Islet precursor cell (in vitro differentiated cells): ENCODE results near the gene ABCF1.
A peak's percentile ranks its signal among the peaks of the same experiment; 100 is the strongest.
"Not testable (repeated sequence)": the region's sequence is repeated elsewhere in the genome, so short reads cannot be mapped to it uniquely, and the experiment has no call there.

Experiments used
- DNase-seq: peaks from one replicate; pipeline ENCODE4 v3.0.0-alpha.2; 2018

ABCF1 gene

DNA sequence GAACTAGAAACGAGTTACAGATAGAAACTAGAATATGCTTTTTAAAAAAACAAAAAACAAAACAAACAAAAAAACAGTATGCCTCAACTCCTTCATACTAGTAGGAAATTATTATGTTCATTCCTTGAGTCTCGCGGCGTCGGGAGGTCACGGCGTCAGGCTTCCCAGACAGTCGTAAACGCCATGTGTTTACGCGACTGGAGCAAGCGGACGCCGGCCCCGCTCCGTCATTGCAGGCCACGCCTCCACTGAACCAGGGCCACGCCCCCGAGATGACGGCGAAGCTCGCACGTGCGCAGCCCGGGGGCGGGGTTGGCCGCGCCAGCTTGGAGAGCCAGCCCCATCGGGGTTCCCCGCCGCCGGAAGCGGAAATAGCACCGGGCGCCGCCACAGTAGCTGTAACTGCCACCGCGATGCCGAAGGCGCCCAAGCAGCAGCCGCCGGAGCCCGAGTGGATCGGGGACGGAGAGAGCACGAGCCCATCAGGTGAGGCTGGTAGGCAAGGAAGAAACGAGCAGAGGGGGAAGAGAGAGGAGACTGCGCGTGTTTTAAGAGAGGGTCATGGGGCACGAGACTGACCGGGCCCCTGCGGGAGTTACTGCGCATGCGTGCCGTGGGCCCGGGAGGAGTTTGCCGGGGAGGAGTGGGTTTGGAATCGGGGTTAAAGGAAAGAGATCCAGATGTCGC lies at the start of gene ABCF1:
Gene ABCF1, plus strand, starts transcription at position 368 of the 687 bp plus-strand sequence. Its CDS starts 46 bp downstream, at position 414.
- DNase-seq: peak; percentile 99

- not testable (repeated sequence) for DNase-seq
Observed at GRCh38 chr6:30521952-30522351, 49.3 kb upstream of the ABCF1 start.

- not testable (repeated sequence) for DNase-seq
Observed at GRCh38 chr6:30526444-30526843, 44.8 kb upstream of the ABCF1 start.

DNA sequence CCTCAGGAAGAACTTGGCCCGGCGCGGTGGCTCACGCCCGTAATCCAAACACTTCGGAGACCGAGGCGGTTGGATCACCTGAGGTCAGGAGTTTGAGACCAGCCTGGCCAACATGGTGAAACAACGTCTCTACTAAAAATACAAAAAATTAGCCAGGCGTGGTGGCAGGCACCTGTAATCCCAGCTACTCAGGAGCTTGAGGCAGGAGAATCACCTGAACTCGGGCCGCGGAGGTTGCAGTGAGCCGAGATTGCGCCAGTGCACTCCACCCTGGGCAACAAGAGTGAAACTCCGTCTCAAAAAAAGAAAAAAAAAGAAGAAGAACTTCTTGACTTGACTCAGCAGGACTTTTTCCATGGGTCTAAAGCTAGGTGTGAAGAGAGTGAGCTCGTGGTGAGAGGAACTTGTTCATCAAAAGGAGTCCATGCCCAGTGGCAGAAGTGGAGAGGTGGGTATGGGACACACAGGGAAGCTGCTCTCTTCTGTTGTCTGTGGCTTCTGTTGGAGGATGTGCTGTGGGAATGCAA lies 41.8 kb upstream of the ABCF1 start:
- DNase-seq: not testable (repeated sequence)

DNA sequence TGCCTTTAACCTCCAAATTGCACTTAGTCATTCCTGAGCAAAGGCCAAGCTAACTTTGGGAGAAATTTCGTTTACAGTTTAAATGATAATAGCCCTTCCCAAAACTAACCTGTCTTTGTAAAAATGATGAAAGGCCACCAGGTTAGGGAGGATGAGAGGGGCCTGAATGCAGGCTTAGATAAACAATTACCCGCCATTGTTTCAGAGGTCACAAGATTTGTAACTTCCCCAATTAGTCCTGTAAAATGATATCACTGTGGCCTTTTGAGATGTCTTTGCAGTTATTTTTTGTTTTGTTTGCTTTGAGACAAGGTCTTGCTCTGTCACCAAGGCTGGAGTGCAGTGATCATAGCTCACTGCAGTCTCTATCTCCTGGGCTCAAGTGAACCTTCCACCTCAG lies 41.2 kb upstream of the ABCF1 start:
- no peak for DNase-seq

- no peak for DNase-seq
Observed at GRCh38 chr6:30533460-30534294, 37.6 kb upstream of the ABCF1 start.

DNA sequence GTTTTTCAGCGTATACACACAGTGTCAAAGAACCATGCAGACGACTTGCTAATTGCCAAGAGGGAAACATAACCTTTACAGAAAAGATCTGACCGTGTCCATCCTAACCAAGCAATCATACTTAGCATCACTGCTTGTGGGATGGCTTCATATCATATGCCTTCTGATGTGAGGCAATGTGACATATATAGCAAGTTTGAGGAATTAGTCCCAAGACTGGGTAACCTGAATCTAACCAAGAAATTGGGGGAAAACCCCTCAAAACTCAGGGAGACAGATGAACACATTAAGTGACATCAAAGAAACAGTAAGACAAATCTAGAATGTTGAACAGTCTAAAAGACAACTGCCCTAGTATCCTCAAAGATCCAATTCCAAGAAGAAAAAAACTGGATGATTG lies 33.3 kb upstream of the ABCF1 start:
- DNase-seq: no peak

- peak; percentile 89 for DNase-seq
Observed at GRCh38 chr6:30541515-30542403, 29.5 kb upstream of the ABCF1 start.

GRCh38 chr6:30542404-30542725 lies 28.9 kb upstream of the ABCF1 start:
- no peak for DNase-seq

GRCh38 chr6:30542915-30543314 lies 28.3 kb upstream of the ABCF1 start:
- no peak for DNase-seq

DNA sequence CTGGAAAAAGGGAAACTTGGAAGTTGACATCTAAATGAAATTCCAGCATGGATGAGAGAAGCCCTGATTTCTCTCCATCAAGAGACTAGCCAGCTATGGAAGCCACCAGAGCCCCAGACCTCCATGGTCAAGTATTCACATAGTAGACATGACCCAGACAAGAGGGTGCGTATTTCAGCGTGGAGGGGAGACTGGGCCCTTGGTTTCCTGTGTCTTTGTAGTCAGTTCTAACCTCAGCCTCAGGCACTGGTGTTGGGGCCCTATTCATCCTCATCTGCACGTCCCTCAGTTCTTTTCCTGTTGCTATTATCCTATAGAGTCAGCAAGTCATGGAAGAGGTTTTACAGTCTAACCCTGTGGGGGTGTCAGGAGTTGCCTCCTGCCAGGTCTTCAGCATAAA lies 27.4 kb upstream of the ABCF1 start:
- no peak for DNase-seq

- DNase-seq: no peak
Observed at GRCh38 chr6:30544666-30545272, 26.5 kb upstream of the ABCF1 start.

DNA sequence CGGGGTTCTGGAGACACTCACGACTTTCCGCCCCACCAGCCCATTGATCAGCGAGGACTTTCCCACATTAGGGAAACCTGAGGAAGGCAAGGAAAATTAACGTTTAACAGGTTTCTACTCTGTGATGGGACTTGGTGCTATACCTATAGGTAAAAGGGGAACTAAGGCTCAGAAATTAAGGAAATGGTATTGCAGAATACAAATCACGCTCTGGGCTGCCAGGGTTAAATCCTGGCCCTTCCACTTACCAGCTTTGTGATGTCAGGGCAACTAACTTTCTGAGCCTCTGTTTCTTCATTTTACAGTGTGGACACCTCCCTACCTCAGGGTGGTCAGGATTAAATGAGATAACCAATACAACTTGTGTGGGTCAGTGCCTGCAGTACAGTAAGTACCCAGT lies 23.8 kb upstream of the ABCF1 start:
- DNase-seq: no peak

DNA sequence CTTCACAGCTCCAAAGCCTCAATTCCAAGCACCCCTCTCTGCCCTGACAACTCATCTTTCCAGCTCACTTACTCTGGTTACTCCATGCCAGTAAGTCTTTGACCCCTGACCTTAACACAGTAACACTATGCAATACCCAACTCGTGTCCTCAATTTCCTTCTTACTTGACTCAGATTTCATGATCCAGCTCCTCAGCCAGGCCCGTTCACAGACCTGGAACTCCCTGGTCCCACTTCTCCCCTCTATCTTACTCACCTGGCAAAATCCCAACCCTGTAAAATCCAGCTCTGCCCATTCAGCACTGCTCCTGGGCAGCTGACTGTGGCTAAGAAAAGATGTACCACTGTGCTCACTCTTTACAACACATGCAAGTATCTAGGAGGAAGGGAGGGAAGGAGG lies 22.9 kb upstream of the ABCF1 start:
- DNase-seq: no peak

- DNase-seq: no peak
Observed at GRCh38 chr6:30554404-30554803, 16.8 kb upstream of the ABCF1 start.

- DNase-seq: peak; percentile 69
Observed at GRCh38 chr6:30554962-30555815, 16.1 kb upstream of the ABCF1 start.

GRCh38 chr6:30555816-30556065 lies 15.5 kb upstream of the ABCF1 start:
- no peak for DNase-seq

- DNase-seq: peak; percentile 99
Observed at GRCh38 chr6:30556066-30556905, 15.0 kb upstream of the ABCF1 start, which contains the start of gene GNL1. TSS of gene GNL1 (minus strand) at chr6:30556489. CDS start at chr6:30556203, 286 bp downstream.

- DNase-seq: peak; percentile 93
Observed at GRCh38 chr6:30556906-30557682, 14.1 kb upstream of the ABCF1 start, which contains the start of gene PRR3. TSS of gene PRR3 (plus strand) at chr6:30557295. CDS start at chr6:30557345, 50 bp downstream.

GRCh38 chr6:30557683-30557981 lies 13.6 kb upstream of the ABCF1 start:
- no peak for DNase-seq
